Left ventricle myocardium inferior (tissue), 1 donor: Measurements from ENCODE around the gene FRMD6. TPM values are rescaled to one million over a fixed set of nuclear protein-coding genes. Genes with fewer than 3 reads are reported as not detected.

ENCODE experiments used
- DNase-seq: peaks from one replicate; pipeline ENCODE4 v3.0.0-alpha.2; 2020
- H3K27ac ChIP-seq: fragments of 200-600 bp; replicated peaks from 2 replicates; pipeline ENCODE4 v1.8.0; 2021
- H3K27me3 ChIP-seq: fragments of 200-600 bp; 2 replicates; pipeline ENCODE4 v1.8.0; 2021; ENCODE audit warnings: low read depth
- H3K36me3 ChIP-seq: fragments of 200-600 bp; 2 replicates; pipeline ENCODE4 v1.8.0; 2021
- H3K4me1 ChIP-seq: fragments of 200-600 bp; 2 replicates; pipeline ENCODE4 v1.8.0; 2021
- H3K4me3 ChIP-seq: fragments of 200-600 bp; 2 replicates; pipeline ENCODE4 v1.8.0; 2021; ENCODE audit warnings: mild to moderate bottlenecking, moderate library complexity
- H3K9me3 ChIP-seq: fragments of 200-600 bp; replicated peaks from 2 replicates; pipeline ENCODE4 v1.8.0; 2021
- CTCF ChIP-seq: fragments of 200-600 bp; IDR thresholded peaks from 2 replicates; pipeline ENCODE4 v1.8.0; 2021; ENCODE audit warnings: antibody characterized with exemption, mild to moderate bottlenecking, borderline replicate concordance
- intact Hi-C: fragments of 100-400 bp; cut with micrococcal nuclease; formaldehyde crosslinking; loops from one replicate; pipeline ENCODE4 v1.11.0; 2022
- total RNA-seq: library from RNA; stranded (reverse); fragmentation: NEBNext Ultra II Directional; extraction: Animal tissue kit (Norgen Biotek cat#: 25700); gene quantifications from one replicate; pipeline ENCODE4 v1.2.1, GENCODE V29; 2021
- donor health status: DM: no; HTN: yes; CAD: no; lungs with severe emphysema.

Gene FRMD6
- total RNA-seq, 1 donor from 2014 or later: 7.7 TPM

- no peak overlapping the region for H3K27ac ChIP-seq
- no peaks in the 10 kb centered on the region for H3K9me3 ChIP-seq
- no peaks in the 10 kb centered on the region for H3K4me1 ChIP-seq
- H3K27me3 ChIP-seq: no peaks in the 10 kb centered on the region
- intact Hi-C loops: no loop called here
- no peak for TF ChIP-seq CTCF
- H3K36me3 ChIP-seq: peaks cover 16% of the 10 kb centered on the region
- no peak overlapping the region for H3K4me3 ChIP-seq
- DNase-seq: no peak
Measured at GRCh38 chr14:51732494-51733112, 80.9 kb downstream of the FRMD6 start.

- Histone ChIP-seq H3K4me1 (no peaks in the 10 kb centered on the region), H3K27me3 (no peaks in the 10 kb centered on the region), H3K4me3 (no peak overlapping the region), H3K27ac (no peak overlapping the region), H3K36me3 (peaks cover 11% of the 10 kb centered on the region), H3K9me3 (no peaks in the 10 kb centered on the region)
- intact Hi-C loops: no loop called here
- no peak for TF ChIP-seq CTCF
- DNase-seq: no peak
Measured at GRCh38 chr14:51733147-51733546, 81.4 kb downstream of the FRMD6 start.

GRCh38 chr14:51735851-51736250, 84.1 kb downstream of the FRMD6 start:
- no peak for TF ChIP-seq CTCF
- Histone ChIP-seq H3K4me1 (no peaks in the 10 kb centered on the region), H3K36me3 (no peaks in the 10 kb centered on the region), H3K9me3 (no peaks in the 10 kb centered on the region), H3K27me3 (no peaks in the 10 kb centered on the region), H3K27ac (no peak overlapping the region), H3K4me3 (no peak overlapping the region)
- intact Hi-C loops: no loop called here
- no peak for DNase-seq

GRCh38 chr14:51738754-51739153, 87.0 kb downstream of the FRMD6 start:
- no peak for TF ChIP-seq CTCF

GRCh38 chr14:51743588-51744000, 91.9 kb downstream of the FRMD6 start:
- no peak overlapping the region for H3K4me3 ChIP-seq
- H3K36me3 ChIP-seq: no peaks in the 10 kb centered on the region
- intact Hi-C loops: no loop called here
- DNase-seq: no peak
- no peaks in the 10 kb centered on the region for H3K4me1 ChIP-seq
- no peaks in the 10 kb centered on the region for H3K9me3 ChIP-seq
- H3K27ac ChIP-seq: no peak overlapping the region
- peaks cover 4% of the 10 kb centered on the region for H3K27me3 ChIP-seq
- TF ChIP-seq CTCF: no peak

More at GRCh38 chr14:51738754-51739153, 87.0 kb downstream of the FRMD6 start:
- H3K36me3 ChIP-seq: no peaks in the 10 kb centered on the region
- H3K9me3 ChIP-seq: no peaks in the 10 kb centered on the region
- no peak overlapping the region for H3K4me3 ChIP-seq
- no peak overlapping the region for H3K27ac ChIP-seq
- no peak for DNase-seq
- peaks cover 4% of the 10 kb centered on the region for H3K27me3 ChIP-seq
- no peaks in the 10 kb centered on the region for H3K4me1 ChIP-seq
- intact Hi-C loops: no loop called here
